ENCODE data around the gene PTPRQ. TPM values are rescaled to one million over a fixed set of nuclear protein-coding genes. Genes with fewer than 3 reads are reported as not detected.

Gene PTPRQ
- polyA plus RNA-seq, 1 experiment: 5.1 TPM

- ChIA-PET POLR2A (interaction anchor here (0.7 kb wide), 1 partner anchor 157 kb away, joined by 3 read pairs; no protein-coding TSS in a partner anchor), CTCF (no interaction called here)
- no peaks in the 10 kb centered on the region for H3K27me3 ChIP-seq (ENCODE audit: control insufficient read depth, insufficient read depth, low read length)
- DNase-seq (ENCODE audit: low read depth): no peak
- H3K36me3 ChIP-seq (ENCODE audit: control insufficient read depth, insufficient read depth, low read length): no peaks in the 10 kb centered on the region
- TF ChIP-seq CTCF (IDR thresholded peaks at IDR 0.05; ENCODE audit: insufficient read depth, low read depth, low read length): no peak
- no peak overlapping the region for H3K4me3 ChIP-seq (ENCODE audit: low read depth, low read length)
These were observed 256.3 kb downstream of the PTPRQ start for GRCh38 chr12:80700327-80700726.

GRCh38 chr12:80701388-80701787 lies 257.4 kb downstream of the PTPRQ start:
- DNase-seq (ENCODE audit: low read depth): no peak
- no peaks in the 10 kb centered on the region for H3K27me3 ChIP-seq (ENCODE audit: control insufficient read depth, insufficient read depth, low read length)
- H3K36me3 ChIP-seq (ENCODE audit: control insufficient read depth, insufficient read depth, low read length): no peaks in the 10 kb centered on the region
- no peak overlapping the region for H3K4me3 ChIP-seq (ENCODE audit: low read depth, low read length)
- ChIA-PET CTCF (interaction anchor here (1.1 kb wide), 1 partner anchor 13 kb away, joined by 3 read pairs; no protein-coding TSS in a partner anchor), POLR2A (no interaction called here)
- TF ChIP-seq CTCF (IDR thresholded peaks at IDR 0.05; ENCODE audit: insufficient read depth, low read depth, low read length): no peak

DNA sequence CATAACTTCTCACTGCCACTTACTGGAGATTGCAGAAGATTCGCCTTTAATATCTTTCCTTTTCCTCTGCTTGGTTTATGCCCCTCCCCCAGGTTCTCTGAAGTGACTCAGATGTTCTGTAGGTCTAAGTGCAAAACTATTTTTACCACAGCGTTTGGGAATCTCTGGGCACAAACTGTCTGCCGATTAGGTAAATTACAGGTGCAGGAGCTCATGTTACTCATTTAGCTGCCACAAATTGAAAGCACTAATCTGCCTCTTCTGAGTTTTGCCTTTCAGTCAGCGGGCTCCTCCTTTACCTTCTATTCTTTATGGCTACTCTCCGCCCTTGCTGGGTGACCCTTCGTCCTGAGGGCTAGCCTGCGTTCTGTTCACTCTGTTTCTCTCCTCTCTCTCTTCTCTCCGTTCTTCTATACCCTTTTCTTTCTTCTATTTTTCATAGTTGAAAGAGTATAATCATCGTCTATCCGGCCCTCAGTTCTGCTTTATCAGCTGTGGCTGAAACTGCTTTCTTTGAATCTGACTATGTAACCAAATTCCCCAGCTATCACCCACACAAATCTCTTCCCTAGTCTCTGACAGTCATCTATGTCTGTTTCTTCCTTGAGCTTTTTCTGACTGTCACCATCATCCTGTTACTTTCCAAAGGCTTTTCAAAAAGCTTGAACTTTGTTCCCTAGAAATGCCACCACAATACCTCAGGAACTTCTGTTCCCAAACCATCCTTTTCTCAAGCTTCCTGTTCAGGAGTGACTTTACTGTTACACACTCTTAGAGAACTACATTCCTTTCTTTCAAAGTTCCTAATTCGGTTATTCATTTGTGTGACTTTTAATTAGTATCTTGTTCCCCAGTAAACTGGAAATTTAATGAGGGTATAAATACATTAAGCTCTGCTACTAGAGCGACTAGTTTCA lies 259.1 kb downstream of the PTPRQ start:
- no peak for TF ChIP-seq CTCF (IDR thresholded peaks at IDR 0.05; ENCODE audit: insufficient read depth, low read depth, low read length)
- no peaks in the 10 kb centered on the region for H3K27me3 ChIP-seq (ENCODE audit: control insufficient read depth, insufficient read depth, low read length)
- CTCF ChIA-PET: no interaction called here
- POLR2A ChIA-PET: interaction anchor here (0.5 kb wide), 1 partner anchor 9 kb away, joined by 10 read pairs; no protein-coding TSS in a partner anchor
- H3K4me3 ChIP-seq (ENCODE audit: low read depth, low read length): no peak overlapping the region
- DNase-seq (ENCODE audit: low read depth): peak; percentile 9
- H3K36me3 ChIP-seq (ENCODE audit: control insufficient read depth, insufficient read depth, low read length): no peaks in the 10 kb centered on the region

GRCh38 chr12:80704420-80704819 lies 260.4 kb downstream of the PTPRQ start:
- ChIA-PET POLR2A (no interaction called here), CTCF (no interaction called here)
- no peak for DNase-seq (ENCODE audit: low read depth)
- Histone ChIP-seq H3K4me3 (ENCODE audit: low read depth, low read length) (no peak overlapping the region), H3K36me3 (ENCODE audit: control insufficient read depth, insufficient read depth, low read length) (no peaks in the 10 kb centered on the region), H3K27me3 (ENCODE audit: control insufficient read depth, insufficient read depth, low read length) (no peaks in the 10 kb centered on the region)
- TF ChIP-seq CTCF (IDR thresholded peaks at IDR 0.05; ENCODE audit: insufficient read depth, low read depth, low read length): no peak

DNA sequence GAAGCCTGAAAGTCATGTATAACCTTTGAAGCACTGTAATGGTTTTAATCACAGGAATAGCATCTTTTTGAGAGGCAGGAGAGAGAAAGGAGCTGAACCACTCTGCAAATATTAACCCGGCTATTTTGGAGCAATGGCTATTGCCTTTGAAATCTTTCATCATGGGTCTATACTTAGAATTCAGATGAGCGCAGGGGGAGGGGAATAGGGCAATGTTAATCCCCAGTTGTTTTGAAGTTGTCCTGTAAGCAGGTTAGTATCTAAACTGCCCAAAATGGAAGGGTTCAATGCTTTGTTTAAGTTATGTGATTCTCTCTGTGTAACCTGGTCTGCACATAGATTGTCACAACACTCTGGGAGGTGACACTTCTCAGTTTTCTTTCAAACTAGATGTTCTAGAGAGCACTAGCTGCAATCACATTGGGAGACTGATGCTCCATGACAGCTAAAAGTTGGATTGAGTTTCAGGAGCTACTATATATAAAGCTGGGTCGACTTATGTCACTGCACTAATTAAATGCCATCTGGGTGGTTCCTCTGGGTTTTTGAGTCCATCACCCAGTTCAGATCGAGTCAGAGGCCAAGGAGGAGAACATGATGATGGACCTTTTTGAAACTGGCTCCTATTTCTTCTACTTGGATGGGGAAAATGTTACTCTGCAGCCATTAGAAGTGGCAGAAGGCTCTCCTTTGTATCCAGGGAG lies 263.2 kb downstream of the PTPRQ start, which contains the start of gene MYF6:
Gene MYF6, plus strand, starts transcription at position 509 of the 704 bp plus-strand sequence. Its CDS starts 86 bp downstream, at position 595.
- CTCF ChIA-PET: no interaction called here
- TF ChIP-seq CTCF (IDR thresholded peaks at IDR 0.05; ENCODE audit: insufficient read depth, low read depth, low read length): no peak
- Histone ChIP-seq H3K27me3 (ENCODE audit: control insufficient read depth, insufficient read depth, low read length) (no peaks in the 10 kb centered on the region), H3K4me3 (ENCODE audit: low read depth, low read length) (no peak within 1 kb of the TSS), H3K36me3 (ENCODE audit: control insufficient read depth, insufficient read depth, low read length) (no peaks in the 10 kb centered on the region)
- POLR2A ChIA-PET: no interaction called here
- DNase-seq (ENCODE audit: low read depth): no peak

All from BJ (cell line).